BLaER1 treated with 17β-estradiol and CSF1 and Interleukin-3, amounts not matched to agents 10 nM and 100 nM (cell line): ENCODE results near the gene SLC45A1.

ENCODE experiments used
- H3K27ac ChIP-seq, 11 experiments: shearing (Covaris generic); formaldehyde crosslinking; 2 replicates each; pipeline ENCODE4 v1.8.1; 2022
- H3K27me3 ChIP-seq, 11 experiments: shearing (Covaris generic); formaldehyde crosslinking; 2 replicates each; pipeline ENCODE4 v1.8.1; 2022
- H3K36me3 ChIP-seq, 11 experiments: shearing (Covaris generic); formaldehyde crosslinking; 2 replicates each; pipeline ENCODE4 v1.8.1; 2022
- H3K4me1 ChIP-seq, 10 experiments: shearing (Covaris generic); formaldehyde crosslinking; 2 replicates each; pipeline ENCODE4 v1.8.1; 2022
- H3K4me2 ChIP-seq, 11 experiments: shearing (Covaris generic); formaldehyde crosslinking; 2 replicates each; pipeline ENCODE4 v1.8.1; 2022
- H3K4me3 ChIP-seq, 10 experiments: shearing (Covaris generic); formaldehyde crosslinking; 2 replicates each; pipeline ENCODE4 v1.8.1; 2022
- H3K9ac ChIP-seq, 11 experiments: shearing (Covaris generic); formaldehyde crosslinking; 2 replicates each; pipeline ENCODE4 v1.8.1; 2022
- H3K9me3 ChIP-seq, 11 experiments: shearing (Covaris generic); formaldehyde crosslinking; replicated peaks in 1 of 11; 2 replicates each; pipeline ENCODE4 v1.8.1; 2022
- H4K20me1 ChIP-seq, 11 experiments: shearing (Covaris generic); formaldehyde crosslinking; 2 replicates each; pipeline ENCODE4 v1.8.1; 2022
- Cebpa-rat ChIP-seq, 11 experiments: shearing (Covaris generic); IDR thresholded peaks; 2 replicates each; pipeline ENCODE4 v1.8.1; 2022

Gene SLC45A1

DNA sequence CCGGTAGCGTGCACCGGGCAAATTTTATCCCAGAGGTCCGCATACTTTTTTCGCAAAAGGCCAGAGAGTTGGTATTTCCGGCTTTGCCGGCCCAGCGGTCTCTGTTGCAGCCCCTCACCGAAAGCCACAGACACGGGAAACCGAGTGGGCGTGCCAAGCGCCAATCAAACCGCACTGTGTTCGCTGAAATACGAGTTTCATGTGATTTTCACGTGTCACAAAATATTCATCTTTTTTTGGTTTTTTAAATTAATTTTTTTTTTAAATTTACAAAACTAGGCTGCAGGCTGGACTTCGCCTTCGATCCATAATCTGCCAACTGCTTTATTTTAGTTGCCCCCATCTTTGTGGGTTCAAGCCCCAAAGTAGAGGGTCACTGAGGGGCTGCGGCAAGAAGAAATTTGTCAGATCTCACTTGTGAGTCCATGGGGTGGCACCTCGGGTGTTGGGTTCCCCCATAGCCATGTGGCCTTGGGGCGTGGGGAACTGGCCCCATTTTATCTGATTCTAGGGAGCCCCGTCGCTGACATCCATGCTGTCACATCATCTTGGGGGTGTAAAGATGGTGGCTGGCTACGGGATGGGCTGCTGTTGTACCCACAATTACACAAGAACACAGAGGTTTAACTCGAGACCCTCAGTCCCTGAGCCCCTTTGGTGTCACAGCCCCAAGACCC is 20.8 kb downstream of the SLC45A1 start:
- no peak for TF ChIP-seq Cebpa-rat (IDR thresholded peaks at IDR 0.05)
- Histone ChIP-seq H3K27me3 (no peaks in the 10 kb centered on the region), H3K9me3 (peaks cover 14 to 37% (median 23%) of the 10 kb centered on the region in 11 experiments), H3K4me3 (no peak overlapping the region), H3K9ac (no peak overlapping the region), H3K36me3 (no peaks in the 10 kb centered on the region; a peak in 2 of 22 replicates), H3K4me2 (no peak overlapping the region), H3K4me1 (peaks cover 0 to 4% (median 0%) of the 10 kb centered on the region in 10 experiments; a peak in 2 of 20 replicates), H4K20me1 (no peaks in the 10 kb centered on the region), H3K27ac (no peak overlapping the region)

DNA sequence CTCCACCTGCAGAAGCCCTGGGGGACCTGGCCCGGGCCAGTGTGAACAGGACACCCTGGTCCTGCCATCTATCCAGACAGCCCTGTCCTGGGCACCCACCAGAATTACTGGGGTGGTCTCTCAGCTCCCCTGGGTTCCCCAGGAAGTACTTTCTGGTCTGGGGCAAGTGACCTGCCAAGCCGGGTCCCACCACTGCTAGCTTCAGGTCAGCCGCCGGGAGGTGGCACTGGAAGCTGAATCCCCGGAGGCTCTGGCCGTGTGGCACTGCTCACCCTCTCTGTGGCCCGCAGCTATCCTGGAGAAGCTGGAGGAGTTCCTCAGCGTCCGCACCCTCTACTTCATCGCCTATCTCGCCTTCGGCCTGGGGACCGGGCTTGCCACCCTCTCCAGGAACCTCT is 21.3 kb downstream of the SLC45A1 start:
- no peak overlapping the region for H3K4me2 ChIP-seq
- no peaks in the 10 kb centered on the region for H3K27me3 ChIP-seq
- no peaks in the 10 kb centered on the region for H4K20me1 ChIP-seq
- H3K4me1 ChIP-seq: peaks cover 0 to 4% (median 0%) of the 10 kb centered on the region in 10 experiments; a peak in 2 of 20 replicates
- TF ChIP-seq Cebpa-rat (IDR thresholded peaks at IDR 0.05): no peak
- no peak overlapping the region for H3K27ac ChIP-seq
- peaks cover 14 to 36% (median 23%) of the 10 kb centered on the region in 11 experiments for H3K9me3 ChIP-seq
- no peak overlapping the region for H3K4me3 ChIP-seq
- no peaks in the 10 kb centered on the region; a peak in 2 of 22 replicates for H3K36me3 ChIP-seq
- no peak overlapping the region for H3K9ac ChIP-seq

DNA sequence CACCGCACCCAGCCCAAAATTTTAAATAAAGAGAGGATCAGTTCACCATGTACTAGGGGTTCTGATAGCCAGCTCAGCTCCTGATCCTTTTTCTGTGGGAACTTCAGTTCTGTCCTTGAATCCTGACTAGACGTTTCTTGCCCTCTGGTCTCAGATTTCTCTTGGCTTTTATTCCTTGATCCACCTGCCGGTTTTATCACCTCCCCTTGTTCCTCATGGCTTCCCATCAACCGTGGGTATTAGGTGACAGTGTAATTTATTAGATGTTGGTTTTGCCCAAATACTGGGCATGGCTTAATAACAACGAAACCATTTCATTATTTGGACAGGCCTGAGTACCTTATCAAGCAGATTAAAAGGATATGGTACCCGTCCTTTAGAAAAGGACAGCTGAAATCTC is 22.5 kb downstream of the SLC45A1 start:
- no peak overlapping the region for H3K4me2 ChIP-seq
- no peak overlapping the region for H3K27ac ChIP-seq
- no peaks in the 10 kb centered on the region for H3K27me3 ChIP-seq
- no peaks in the 10 kb centered on the region; a peak in 2 of 22 replicates for H3K36me3 ChIP-seq
- H4K20me1 ChIP-seq: no peaks in the 10 kb centered on the region; a peak in 1 of 22 replicates
- no peak overlapping the region for H3K9ac ChIP-seq
- H3K9me3 ChIP-seq: peaks cover 14 to 31% (median 23%) of the 10 kb centered on the region in 11 experiments
- no peak overlapping the region for H3K4me3 ChIP-seq
- peaks cover 0 to 4% (median 0%) of the 10 kb centered on the region in 10 experiments; a peak in 2 of 20 replicates for H3K4me1 ChIP-seq
- no peak for TF ChIP-seq Cebpa-rat (IDR thresholded peaks at IDR 0.05)

DNA sequence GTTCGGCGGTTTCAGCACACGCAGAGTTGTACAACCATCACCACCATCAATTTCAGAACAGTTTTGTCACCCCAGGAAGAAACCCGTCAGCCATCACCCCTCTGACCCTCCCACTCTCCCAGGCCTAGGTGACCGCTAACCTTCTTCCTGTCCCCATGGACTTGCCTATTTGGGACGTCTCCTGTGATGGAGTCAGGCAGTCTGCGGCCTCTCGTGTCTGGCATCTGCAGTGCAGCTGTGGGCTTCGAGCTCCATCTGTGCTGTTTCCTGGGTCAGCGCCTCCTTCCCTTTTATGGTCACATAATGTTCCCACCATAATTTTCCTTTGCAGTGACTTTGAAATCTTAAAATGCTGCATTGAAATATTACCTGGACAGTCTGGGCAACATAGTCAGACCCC is 24.4 kb downstream of the SLC45A1 start:
- H3K9ac ChIP-seq: no peak overlapping the region
- peaks cover 5 to 12% (median 10%) of the 10 kb centered on the region in 11 experiments; a peak in 20 of 22 replicates for H3K9me3 ChIP-seq
- no peak for TF ChIP-seq Cebpa-rat (IDR thresholded peaks at IDR 0.05)
- no peaks in the 10 kb centered on the region; a peak in 1 of 22 replicates for H3K36me3 ChIP-seq
- H3K27me3 ChIP-seq: no peaks in the 10 kb centered on the region
- H3K4me2 ChIP-seq: no peak overlapping the region
- H3K4me1 ChIP-seq: peaks cover 0 to 7% (median 0%) of the 10 kb centered on the region in 10 experiments; a peak in 8 of 20 replicates
- H3K4me3 ChIP-seq: no peak overlapping the region
- no peaks in the 10 kb centered on the region; a peak in 2 of 22 replicates for H4K20me1 ChIP-seq
- H3K27ac ChIP-seq: no peak overlapping the region

DNA sequence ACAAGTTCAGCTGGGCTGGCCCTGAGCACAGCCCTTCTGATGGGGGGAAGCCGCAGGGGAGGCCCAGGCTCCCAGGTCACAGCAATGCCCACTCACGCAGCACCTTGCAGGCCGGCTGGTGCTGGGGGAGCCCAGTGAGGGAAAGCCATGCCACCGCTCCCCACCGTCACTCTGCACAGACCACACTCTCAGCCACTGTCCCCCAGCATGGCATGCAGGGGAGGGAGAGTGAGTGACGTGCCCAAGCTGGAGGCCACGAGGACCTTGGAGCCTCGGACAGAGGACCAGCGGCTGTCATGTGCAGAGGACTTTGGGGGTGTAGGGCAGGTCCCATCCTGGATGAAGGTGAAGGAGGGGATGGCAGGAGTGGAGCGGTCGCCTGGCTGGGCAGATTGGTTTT is 25.1 kb downstream of the SLC45A1 start:
- no peak overlapping the region for H3K9ac ChIP-seq
- no peak overlapping the region for H3K4me3 ChIP-seq
- H4K20me1 ChIP-seq: peaks cover 0 to 5% (median 2%) of the 10 kb centered on the region in 11 experiments; a peak in 11 of 22 replicates
- peaks cover 0 to 6% (median 0%) of the 10 kb centered on the region in 11 experiments; a peak in 3 of 22 replicates for H3K27me3 ChIP-seq
- TF ChIP-seq Cebpa-rat (IDR thresholded peaks at IDR 0.05): no peak
- no peak overlapping the region for H3K27ac ChIP-seq
- H3K9me3 ChIP-seq: peaks cover 0 to 5% (median 4%) of the 10 kb centered on the region in 11 experiments; a peak in 13 of 22 replicates
- no peak overlapping the region for H3K4me2 ChIP-seq
- no peaks in the 10 kb centered on the region; a peak in 1 of 22 replicates for H3K36me3 ChIP-seq
- peaks cover 6 to 14% (median 7%) of the 10 kb centered on the region in 10 experiments for H3K4me1 ChIP-seq

DNA sequence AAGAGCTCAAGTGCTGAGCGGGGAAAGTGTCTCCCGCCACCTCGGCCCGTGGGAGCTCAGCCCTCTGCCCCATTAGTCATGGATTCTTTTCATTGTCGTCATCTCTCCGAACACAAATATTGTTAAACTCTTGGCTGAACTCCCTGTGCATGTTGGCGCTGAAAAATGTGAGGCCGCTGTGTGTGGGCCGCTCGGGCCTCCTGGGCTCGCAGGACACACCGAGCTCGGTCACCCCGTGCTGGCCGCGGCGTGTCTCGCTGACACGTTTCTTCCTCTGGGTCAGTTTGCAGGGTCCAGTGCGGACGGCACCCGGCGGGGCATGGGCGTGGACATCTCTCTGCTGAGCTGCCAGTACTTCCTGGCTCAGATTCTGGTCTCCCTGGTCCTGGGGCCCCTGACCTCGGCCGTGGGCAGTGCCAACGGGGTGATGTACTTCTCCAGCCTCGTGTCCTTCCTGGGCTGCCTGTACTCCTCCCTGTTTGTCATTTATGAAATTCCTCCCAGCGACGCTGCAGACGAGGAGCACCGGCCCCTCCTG is 25.6 kb downstream of the SLC45A1 start:
- no peak overlapping the region for H3K9ac ChIP-seq
- no peak overlapping the region for H3K4me2 ChIP-seq
- H3K27me3 ChIP-seq: peaks cover 0 to 11% (median 0%) of the 10 kb centered on the region in 11 experiments; a peak in 4 of 22 replicates
- peaks cover 0 to 10% (median 7%) of the 10 kb centered on the region in 11 experiments; a peak in 16 of 22 replicates for H4K20me1 ChIP-seq
- H3K9me3 ChIP-seq: peaks cover 0 to under 1% (median 0%) of the 10 kb centered on the region in 11 experiments; a peak in 1 of 22 replicates
- TF ChIP-seq Cebpa-rat (IDR thresholded peaks at IDR 0.05): no peak
- no peak overlapping the region for H3K4me3 ChIP-seq
- H3K4me1 ChIP-seq: peaks cover 9 to 18% (median 12%) of the 10 kb centered on the region in 10 experiments
- no peaks in the 10 kb centered on the region for H3K36me3 ChIP-seq
- H3K27ac ChIP-seq: no peak overlapping the region

DNA sequence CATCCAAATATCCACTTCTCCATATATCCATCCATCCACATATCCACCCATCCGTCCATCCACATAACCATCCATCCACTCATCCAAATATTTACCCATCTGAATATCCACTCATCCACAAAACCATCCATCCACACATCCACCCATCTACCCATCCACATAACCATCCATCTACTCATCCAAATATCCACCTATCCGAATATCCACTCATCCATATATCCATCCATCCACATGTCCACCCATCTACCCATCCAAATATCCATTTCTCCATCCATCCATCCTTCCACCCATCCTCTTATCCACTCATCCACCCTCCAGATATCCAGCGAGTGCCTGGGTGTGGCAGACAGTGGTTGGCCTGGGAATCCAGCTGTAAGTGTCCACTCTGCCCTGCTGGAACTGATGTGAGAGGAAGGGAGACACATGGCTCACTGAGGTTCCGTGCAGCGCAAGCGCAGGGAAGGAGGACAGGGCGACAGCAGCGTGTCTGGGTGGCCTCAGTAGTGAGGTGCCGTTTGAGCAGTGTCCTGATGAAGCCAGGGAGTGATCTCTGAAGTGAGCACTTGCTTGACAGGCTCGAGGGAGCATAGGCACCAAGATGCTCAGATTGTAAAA is 27.1 kb downstream of the SLC45A1 start:
- peaks cover 9 to 22% (median 15%) of the 10 kb centered on the region in 10 experiments for H3K4me1 ChIP-seq
- H3K9me3 ChIP-seq: no peaks in the 10 kb centered on the region
- H3K36me3 ChIP-seq: no peaks in the 10 kb centered on the region

DNA sequence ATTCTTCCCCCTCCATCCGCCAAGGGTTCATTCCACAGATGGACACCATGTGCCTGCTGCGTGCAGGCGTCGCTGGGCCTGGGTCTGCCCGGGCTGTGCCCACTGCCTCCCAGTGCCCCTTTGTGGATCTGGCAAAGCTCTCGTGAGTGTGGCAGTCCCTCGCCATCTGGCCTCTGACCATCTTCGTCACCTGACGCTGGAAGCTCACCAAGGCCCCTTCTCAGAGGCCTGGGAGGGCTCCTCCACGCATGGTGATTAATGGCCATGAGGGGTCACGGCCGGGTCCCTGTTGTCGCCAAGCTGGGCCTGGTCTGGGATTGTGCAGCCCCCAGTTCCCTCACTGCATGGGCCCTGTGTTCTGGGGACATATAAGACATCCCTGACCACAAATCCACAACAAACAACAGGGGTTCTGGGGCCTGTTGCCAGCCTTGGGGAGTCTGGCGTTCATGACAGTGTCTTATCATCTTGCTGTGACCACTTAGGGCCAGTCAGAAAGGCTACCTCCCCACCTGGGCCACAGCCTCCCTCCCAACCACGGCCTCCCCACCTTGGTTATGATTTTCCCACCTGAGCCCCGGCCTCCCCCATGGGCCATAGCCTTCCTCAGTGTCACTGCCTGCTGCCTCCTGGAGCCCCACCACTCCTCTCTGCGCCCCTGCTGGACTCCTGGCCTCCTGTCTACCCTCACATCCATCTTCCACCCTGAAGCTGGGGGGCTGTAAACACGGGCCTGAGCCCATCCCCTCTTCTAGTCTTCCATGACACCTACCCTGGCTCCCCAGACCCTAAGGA is 27.9 kb downstream of the SLC45A1 start:
- no peak overlapping the region for H3K27ac ChIP-seq
- peaks cover 0 to 31% (median 26%) of the 10 kb centered on the region in 11 experiments; a peak in 19 of 22 replicates for H4K20me1 ChIP-seq
- TF ChIP-seq Cebpa-rat (IDR thresholded peaks at IDR 0.05): no peak
- H3K9ac ChIP-seq: no peak overlapping the region
- H3K4me2 ChIP-seq: no peak overlapping the region
- H3K9me3 ChIP-seq: no peaks in the 10 kb centered on the region
- H3K4me3 ChIP-seq: no peak overlapping the region
- H3K4me1 ChIP-seq: peaks cover 9 to 22% (median 15%) of the 10 kb centered on the region in 10 experiments
- H3K36me3 ChIP-seq: no peaks in the 10 kb centered on the region
- peaks cover 0 to 14% (median 0%) of the 10 kb centered on the region in 11 experiments; a peak in 4 of 22 replicates for H3K27me3 ChIP-seq

More for the DNA sequence above, 27.1 kb downstream of the SLC45A1 start:
- Histone ChIP-seq H3K4me2 (no peak overlapping the region), H3K9ac (no peak overlapping the region), H3K27me3 (peaks cover 0 to 14% (median 0%) of the 10 kb centered on the region in 11 experiments; a peak in 4 of 22 replicates), H4K20me1 (peaks cover 0 to 24% (median 21%) of the 10 kb centered on the region in 11 experiments; a peak in 19 of 22 replicates), H3K4me3 (no peak overlapping the region), H3K27ac (no peak overlapping the region)
- TF ChIP-seq Cebpa-rat (IDR thresholded peaks at IDR 0.05): no peak
